Measurements from ENCODE around the gene PPP1R14D. TPM values are rescaled to one million over a fixed set of nuclear protein-coding genes. Genes with fewer than 3 reads are reported as not detected.
A peak's percentile ranks its signal among the peaks of the same experiment; 100 is the strongest.

The PPP1R14D gene
- total and polyA plus RNA-seq, 2 experiments from 2014 or later: not detected

DNA sequence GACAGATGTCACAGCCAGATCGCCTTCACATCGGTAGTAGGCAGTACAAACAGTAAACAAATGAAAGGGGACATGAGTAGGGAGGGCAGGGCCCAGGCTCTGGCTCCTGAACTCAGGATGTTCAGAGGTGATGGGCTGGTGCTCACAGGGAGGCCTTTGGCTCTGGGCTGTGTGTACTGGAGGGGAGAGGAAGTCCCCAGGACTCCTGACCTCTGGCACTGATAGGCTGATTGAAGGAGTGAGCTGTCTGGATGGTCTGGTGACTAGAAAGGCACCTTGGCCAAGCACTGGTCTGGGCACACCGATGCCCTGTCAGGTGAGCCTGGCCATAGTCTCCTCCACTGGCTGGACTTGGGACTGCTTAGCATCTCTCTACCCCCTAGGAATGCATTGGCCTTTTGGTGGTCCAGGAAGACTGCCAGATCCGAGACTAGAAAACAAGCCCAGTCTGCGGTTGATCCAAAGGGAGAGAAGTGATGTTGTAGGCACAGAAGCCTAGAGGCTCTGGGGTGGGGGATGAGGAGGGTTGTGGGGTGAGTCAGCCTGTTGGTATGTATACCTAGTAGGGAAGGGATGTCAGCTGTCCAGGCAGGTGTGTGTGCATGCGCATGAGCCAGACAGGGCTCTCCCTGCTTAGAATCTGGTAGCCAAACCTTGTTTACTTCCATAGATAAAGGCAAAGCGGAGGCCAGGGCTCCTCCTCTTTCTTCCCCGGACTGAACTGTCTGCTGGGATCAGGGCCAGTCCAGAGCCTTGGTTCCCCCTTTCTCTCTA lies 17.2 kb upstream of the PPP1R14D start:
- H4K20me1 ChIP-seq (replicated peaks; ENCODE audit: insufficient read depth): peaks cover 36% of the 10 kb centered on the region
- no peak overlapping the region for H2AFZ ChIP-seq
- H3K9me2 ChIP-seq (ENCODE audit: insufficient read depth): no peaks in the 10 kb centered on the region
- peaks cover 4% of the 10 kb centered on the region for H3K36me3 ChIP-seq (ENCODE audit: insufficient read depth)
- peaks cover 36% of the 10 kb centered on the region for H3K4me1 ChIP-seq (ENCODE audit: insufficient read depth)
- TF ChIP-seq ZNF114 (CRISPR knock-in tag; IDR thresholded peaks at IDR 0.05) (no peak), STAT1 (IDR thresholded peaks at IDR 0.05; ENCODE audit: unreplicated experiment) (no peak), POLR2AphosphoS5 (IDR thresholded peaks at IDR 0.05; ENCODE audit: low read depth) (no peak), EZH2phosphoT487 (IDR thresholded peaks at IDR 0.05; ENCODE audit: unreplicated experiment) (no peak), EZH2 (IDR thresholded peaks at IDR 0.05; ENCODE audit: low read depth, unreplicated experiment) (no peak), CREB1 (CRISPR knock-in tag; IDR thresholded peaks at IDR 0.05; ENCODE audit: low read depth) (no peak), JUNB (IDR thresholded peaks at IDR 0.05; ENCODE audit: unreplicated experiment) (no peak), NANOG (IDR thresholded peaks at IDR 0.05; ENCODE audit: borderline replicate concordance) (no peak), ZNF331 (CRISPR knock-in tag; IDR thresholded peaks at IDR 0.05; ENCODE audit: low read depth) (no peak)
- TF ChIP-seq, protein P1, sequence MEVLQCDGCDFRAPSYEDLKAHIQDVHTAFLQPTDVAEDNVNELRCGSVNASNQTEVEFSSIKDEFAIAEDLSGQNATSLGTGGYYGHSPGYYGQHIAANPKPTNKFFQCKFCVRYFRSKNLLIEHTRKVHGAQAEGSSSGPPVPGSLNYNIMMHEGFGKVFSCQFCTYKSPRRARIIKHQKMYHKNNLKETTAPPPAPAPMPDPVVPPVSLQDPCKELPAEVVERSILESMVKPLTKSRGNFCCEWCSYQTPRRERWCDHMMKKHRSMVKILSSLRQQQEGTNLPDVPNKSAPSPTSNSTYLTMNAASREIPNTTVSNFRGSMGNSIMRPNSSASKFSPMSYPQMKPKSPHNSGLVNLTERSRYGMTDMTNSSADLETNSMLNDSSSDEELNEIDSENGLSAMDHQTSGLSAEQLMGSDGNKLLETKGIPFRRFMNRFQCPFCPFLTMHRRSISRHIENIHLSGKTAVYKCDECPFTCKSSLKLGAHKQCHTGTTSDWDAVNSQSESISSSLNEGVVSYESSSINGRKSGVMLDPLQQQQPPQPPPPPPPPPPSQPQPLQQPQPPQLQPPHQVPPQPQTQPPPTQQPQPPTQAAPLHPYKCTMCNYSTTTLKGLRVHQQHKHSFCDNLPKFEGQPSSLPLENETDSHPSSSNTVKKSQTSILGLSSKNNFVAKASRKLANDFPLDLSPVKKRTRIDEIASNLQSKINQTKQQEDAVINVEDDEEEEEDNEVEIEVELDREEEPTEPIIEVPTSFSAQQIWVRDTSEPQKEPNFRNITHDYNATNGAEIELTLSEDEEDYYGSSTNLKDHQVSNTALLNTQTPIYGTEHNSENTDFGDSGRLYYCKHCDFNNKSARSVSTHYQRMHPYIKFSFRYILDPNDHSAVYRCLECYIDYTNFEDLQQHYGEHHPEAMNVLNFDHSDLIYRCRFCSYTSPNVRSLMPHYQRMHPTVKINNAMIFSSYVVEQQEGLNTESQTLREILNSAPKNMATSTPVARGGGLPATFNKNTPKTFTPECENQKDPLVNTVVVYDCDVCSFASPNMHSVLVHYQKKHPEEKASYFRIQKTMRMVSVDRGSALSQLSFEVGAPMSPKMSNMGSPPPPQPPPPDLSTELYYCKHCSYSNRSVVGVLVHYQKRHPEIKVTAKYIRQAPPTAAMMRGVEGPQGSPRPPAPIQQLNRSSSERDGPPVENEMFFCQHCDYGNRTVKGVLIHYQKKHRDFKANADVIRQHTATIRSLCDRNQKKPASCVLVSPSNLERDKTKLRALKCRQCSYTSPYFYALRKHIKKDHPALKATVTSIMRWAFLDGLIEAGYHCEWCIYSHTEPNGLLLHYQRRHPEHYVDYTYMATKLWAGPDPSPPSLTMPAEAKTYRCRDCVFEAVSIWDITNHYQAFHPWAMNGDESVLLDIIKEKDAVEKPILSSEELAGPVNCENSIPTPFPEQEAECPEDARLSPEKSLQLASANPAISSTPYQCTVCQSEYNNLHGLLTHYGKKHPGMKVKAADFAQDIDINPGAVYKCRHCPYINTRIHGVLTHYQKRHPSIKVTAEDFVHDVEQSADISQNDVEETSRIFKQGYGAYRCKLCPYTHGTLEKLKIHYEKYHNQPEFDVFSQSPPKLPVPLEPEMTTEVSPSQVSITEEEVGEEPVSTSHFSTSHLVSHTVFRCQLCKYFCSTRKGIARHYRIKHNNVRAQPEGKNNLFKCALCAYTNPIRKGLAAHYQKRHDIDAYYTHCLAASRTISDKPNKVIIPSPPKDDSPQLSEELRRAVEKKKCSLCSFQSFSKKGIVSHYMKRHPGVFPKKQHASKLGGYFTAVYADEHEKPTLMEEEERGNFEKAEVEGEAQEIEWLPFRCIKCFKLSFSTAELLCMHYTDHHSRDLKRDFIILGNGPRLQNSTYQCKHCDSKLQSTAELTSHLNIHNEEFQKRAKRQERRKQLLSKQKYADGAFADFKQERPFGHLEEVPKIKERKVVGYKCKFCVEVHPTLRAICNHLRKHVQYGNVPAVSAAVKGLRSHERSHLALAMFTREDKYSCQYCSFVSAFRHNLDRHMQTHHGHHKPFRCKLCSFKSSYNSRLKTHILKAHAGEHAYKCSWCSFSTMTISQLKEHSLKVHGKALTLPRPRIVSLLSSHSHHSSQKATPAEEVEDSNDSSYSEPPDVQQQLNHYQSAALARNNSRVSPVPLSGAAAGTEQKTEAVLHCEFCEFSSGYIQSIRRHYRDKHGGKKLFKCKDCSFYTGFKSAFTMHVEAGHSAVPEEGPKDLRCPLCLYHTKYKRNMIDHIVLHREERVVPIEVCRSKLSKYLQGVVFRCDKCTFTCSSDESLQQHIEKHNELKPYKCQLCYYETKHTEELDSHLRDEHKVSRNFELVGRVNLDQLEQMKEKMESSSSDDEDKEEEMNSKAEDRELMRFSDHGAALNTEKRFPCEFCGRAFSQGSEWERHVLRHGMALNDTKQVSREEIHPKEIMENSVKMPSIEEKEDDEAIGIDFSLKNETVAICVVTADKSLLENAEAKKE (CRISPR knock-in tag; IDR thresholded peaks at IDR 0.05): no peak
- TF ChIP-seq, protein P2, sequence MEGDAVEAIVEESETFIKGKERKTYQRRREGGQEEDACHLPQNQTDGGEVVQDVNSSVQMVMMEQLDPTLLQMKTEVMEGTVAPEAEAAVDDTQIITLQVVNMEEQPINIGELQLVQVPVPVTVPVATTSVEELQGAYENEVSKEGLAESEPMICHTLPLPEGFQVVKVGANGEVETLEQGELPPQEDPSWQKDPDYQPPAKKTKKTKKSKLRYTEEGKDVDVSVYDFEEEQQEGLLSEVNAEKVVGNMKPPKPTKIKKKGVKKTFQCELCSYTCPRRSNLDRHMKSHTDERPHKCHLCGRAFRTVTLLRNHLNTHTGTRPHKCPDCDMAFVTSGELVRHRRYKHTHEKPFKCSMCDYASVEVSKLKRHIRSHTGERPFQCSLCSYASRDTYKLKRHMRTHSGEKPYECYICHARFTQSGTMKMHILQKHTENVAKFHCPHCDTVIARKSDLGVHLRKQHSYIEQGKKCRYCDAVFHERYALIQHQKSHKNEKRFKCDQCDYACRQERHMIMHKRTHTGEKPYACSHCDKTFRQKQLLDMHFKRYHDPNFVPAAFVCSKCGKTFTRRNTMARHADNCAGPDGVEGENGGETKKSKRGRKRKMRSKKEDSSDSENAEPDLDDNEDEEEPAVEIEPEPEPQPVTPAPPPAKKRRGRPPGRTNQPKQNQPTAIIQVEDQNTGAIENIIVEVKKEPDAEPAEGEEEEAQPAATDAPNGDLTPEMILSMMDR (conservative IDR thresholded peaks at IDR 0.05; ENCODE audit: low read depth in 2 of 2): no peak
- TF ChIP-seq, protein P3, sequence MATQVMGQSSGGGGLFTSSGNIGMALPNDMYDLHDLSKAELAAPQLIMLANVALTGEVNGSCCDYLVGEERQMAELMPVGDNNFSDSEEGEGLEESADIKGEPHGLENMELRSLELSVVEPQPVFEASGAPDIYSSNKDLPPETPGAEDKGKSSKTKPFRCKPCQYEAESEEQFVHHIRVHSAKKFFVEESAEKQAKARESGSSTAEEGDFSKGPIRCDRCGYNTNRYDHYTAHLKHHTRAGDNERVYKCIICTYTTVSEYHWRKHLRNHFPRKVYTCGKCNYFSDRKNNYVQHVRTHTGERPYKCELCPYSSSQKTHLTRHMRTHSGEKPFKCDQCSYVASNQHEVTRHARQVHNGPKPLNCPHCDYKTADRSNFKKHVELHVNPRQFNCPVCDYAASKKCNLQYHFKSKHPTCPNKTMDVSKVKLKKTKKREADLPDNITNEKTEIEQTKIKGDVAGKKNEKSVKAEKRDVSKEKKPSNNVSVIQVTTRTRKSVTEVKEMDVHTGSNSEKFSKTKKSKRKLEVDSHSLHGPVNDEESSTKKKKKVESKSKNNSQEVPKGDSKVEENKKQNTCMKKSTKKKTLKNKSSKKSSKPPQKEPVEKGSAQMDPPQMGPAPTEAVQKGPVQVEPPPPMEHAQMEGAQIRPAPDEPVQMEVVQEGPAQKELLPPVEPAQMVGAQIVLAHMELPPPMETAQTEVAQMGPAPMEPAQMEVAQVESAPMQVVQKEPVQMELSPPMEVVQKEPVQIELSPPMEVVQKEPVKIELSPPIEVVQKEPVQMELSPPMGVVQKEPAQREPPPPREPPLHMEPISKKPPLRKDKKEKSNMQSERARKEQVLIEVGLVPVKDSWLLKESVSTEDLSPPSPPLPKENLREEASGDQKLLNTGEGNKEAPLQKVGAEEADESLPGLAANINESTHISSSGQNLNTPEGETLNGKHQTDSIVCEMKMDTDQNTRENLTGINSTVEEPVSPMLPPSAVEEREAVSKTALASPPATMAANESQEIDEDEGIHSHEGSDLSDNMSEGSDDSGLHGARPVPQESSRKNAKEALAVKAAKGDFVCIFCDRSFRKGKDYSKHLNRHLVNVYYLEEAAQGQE (IDR thresholded peaks at IDR 0.05; ENCODE audit: unreplicated experiment): no peak
- TF ChIP-seq, protein P4, sequence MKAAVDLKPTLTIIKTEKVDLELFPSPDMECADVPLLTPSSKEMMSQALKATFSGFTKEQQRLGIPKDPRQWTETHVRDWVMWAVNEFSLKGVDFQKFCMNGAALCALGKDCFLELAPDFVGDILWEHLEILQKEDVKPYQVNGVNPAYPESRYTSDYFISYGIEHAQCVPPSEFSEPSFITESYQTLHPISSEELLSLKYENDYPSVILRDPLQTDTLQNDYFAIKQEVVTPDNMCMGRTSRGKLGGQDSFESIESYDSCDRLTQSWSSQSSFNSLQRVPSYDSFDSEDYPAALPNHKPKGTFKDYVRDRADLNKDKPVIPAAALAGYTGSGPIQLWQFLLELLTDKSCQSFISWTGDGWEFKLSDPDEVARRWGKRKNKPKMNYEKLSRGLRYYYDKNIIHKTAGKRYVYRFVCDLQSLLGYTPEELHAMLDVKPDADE (IDR thresholded peaks at IDR 0.05): no peak
- H3K4me2 ChIP-seq: peak overlapping the region; percentile 100
- peak overlapping the region; percentile 67; the same call in 1 of the 2 replicates for H3K27ac Mint-ChIP-seq
- 0 out of 2 replicates have a peak, but pooled peaks cover 4% of the 10 kb centered on the region for H3K27me3 ChIP-seq (ENCODE audit: insufficient read depth)
- H3F3A ChIP-seq (replicated peaks; ENCODE audit: low read depth): peaks cover 7% of the 10 kb centered on the region; the same call in 1 of the 2 replicates
- H3K4me3 ChIP-seq: peak overlapping the region; percentile 97
- peak; percentile 7 for ATAC-seq
- H3K4me1 Mint-ChIP-seq: peaks cover 42% of the 10 kb centered on the region
- H3K9me3 Mint-ChIP-seq: 0 out of 3 replicates have a peak, but pooled peaks cover 3% of the 10 kb centered on the region
- peak; percentile 59 for DNase-seq (ENCODE audit: low spot score)
- peaks cover 24% of the 10 kb centered on the region for H3K27me3 Mint-ChIP-seq (ENCODE audit: insufficient read depth, low read depth, poor library complexity)
- H3K36me3 Mint-ChIP-seq (ENCODE audit: low read depth): peaks cover 53% of the 10 kb centered on the region
- H3K27ac ChIP-seq (ENCODE audit: low read depth): no peak overlapping the region; the same call in 1 of the 2 replicates
- H3K79me2 ChIP-seq (replicated peaks; ENCODE audit: insufficient read depth): peaks cover 58% of the 10 kb centered on the region
- H3K4me3 Mint-ChIP-seq: peak overlapping the region; percentile 99

All from GM23338 (cell line).